Measurements from ENCODE around the gene OR2B3. TPM values are rescaled to one million over a fixed set of nuclear protein-coding genes. Genes with fewer than 3 reads are reported as not detected.

OR2B3 gene
- total RNA-seq, 2 donors from 2014 or later = not detected

Other genes starting within 250 kb of the OR2B3 start
- 10 to 100 TPM; 30.8 to 35.4 TPM for gene TRIM27, start 163.3 kb downstream of the OR2B3 start, total RNA-seq
- 1 to 10 TPM in 1 of 2 donors, under 1 TPM in 1; 0.90 to 1.7 TPM for gene ZNF311, start 82.0 kb downstream of the OR2B3 start, total RNA-seq
- not detected for gene OR2W1, start 42.1 kb downstream of the OR2B3 start, total RNA-seq
- gene OR2J1, start 12.2 kb upstream of the OR2B3 start, total RNA-seq = not detected
- not detected for gene OR2J3, start 20.7 kb upstream of the OR2B3 start, total RNA-seq
- not detected for gene OR2J2, start 83.6 kb upstream of the OR2B3 start, total RNA-seq
- not detected for gene OR14J1, start 214.4 kb upstream of the OR2B3 start, total RNA-seq

Data from posterior vena cava (tissue), 2 donors.